IMR-90 (cell line): ENCODE results near the gene MTHFD2L. TPM values are rescaled to one million over a fixed set of nuclear protein-coding genes. Genes with fewer than 3 reads are reported as not detected.

ENCODE experiments used
- ATAC-seq: fragments of 200-7000 bp; cut with Tn5 transposase; 2 replicates; pipeline ENCODE4 v1.9.1; 2020; ENCODE audit warnings: low read depth, mild to moderate bottlenecking, moderate library complexity
- BruUV-seq: library from RNA; stranded (reverse); fragments of 400-500 nt; replicated peaks from 2 replicates; lab custom pipeline; 2021; lab: Mats Ljungman, UMichigan
- CTCF ChIA-PET: fragments of 300-600 bp; formaldehyde crosslinking; extraction: SDS; loops from one replicate; lab custom pipeline; 2021; ENCODE audit warnings: antibody characterized with exemption; lab: Yijun Ruan, JAX
- POLR2A ChIA-PET: fragments of 300-600 bp; sonication (Branson Sonifier 250); formaldehyde crosslinking; loops from one replicate; lab custom pipeline; 2022; ENCODE audit warnings: antibody characterized with exemption; ENCODE audit not compliant: unreplicated experiment; lab: Charles Lee
- DNase-seq: peaks from one replicate; pipeline ENCODE4 v3.0.0; 2013
- H2AFZ ChIP-seq: replicated peaks from 2 replicates; pipeline ENCODE3; 2013; ENCODE audit warnings: low read length, mild to moderate bottlenecking; ENCODE audit not compliant: poor library complexity
- H2AK5ac ChIP-seq: 2 replicates; pipeline ENCODE4 v1.6.1; 2013; ENCODE audit warnings: low read depth, low read length, inconsistent platforms
- H2AK9ac ChIP-seq: replicated peaks from 2 replicates; pipeline ENCODE3; 2013; ENCODE audit warnings: mild to moderate bottlenecking, low read depth, low read length, moderate library complexity; ENCODE audit not compliant: poor library complexity
- H2BK120ac ChIP-seq: 2 replicates; pipeline ENCODE4 v1.6.1; 2013; ENCODE audit warnings: low read depth, low read length, inconsistent platforms
- H2BK15ac ChIP-seq: 3 replicates; pipeline ENCODE4 v1.6.1; 2013; ENCODE audit warnings: low read depth, low read length, inconsistent platforms
- H2BK20ac ChIP-seq: 2 replicates; pipeline ENCODE4 v1.6.1; 2013; ENCODE audit warnings: low read depth, mild to moderate bottlenecking, inconsistent platforms, low read length, moderate library complexity
- H2BK5ac ChIP-seq: 2 replicates; pipeline ENCODE4 v1.6.1; 2013; ENCODE audit warnings: mild to moderate bottlenecking, low read depth, low read length, inconsistent platforms; ENCODE audit not compliant: poor library complexity, severe bottlenecking
- H3K14ac ChIP-seq: replicated peaks from 2 replicates; pipeline ENCODE4 v1.6.1; 2013; ENCODE audit warnings: low read depth, low read length, inconsistent platforms
- H3K18ac ChIP-seq: 2 replicates; pipeline ENCODE4 v1.6.1; 2013; ENCODE audit warnings: low read depth, low read length, control low read depth
- H3K23ac ChIP-seq: 2 replicates; pipeline ENCODE4 v1.6.1; 2013; ENCODE audit warnings: low read depth, low read length, inconsistent platforms
- H3K27ac ChIP-seq: 2 replicates; pipeline ENCODE4 v1.5.1; 2013; ENCODE audit warnings: mild to moderate bottlenecking, control low read depth, low read length; ENCODE audit not compliant: insufficient read depth
- H3K27me3 ChIP-seq: 2 replicates; pipeline ENCODE4 v1.6.1; 2013; ENCODE audit warnings: low read length; ENCODE audit not compliant: control insufficient read depth, insufficient read depth
- H3K36me3 ChIP-seq: 2 replicates; pipeline ENCODE4 v1.6.1; 2013; ENCODE audit warnings: low read length, mixed read lengths; ENCODE audit not compliant: control insufficient read depth, insufficient read depth
- H3K4ac ChIP-seq: 2 replicates; pipeline ENCODE4 v1.6.1; 2013; ENCODE audit warnings: low read depth, low read length, inconsistent platforms
- H3K4me1 ChIP-seq: 2 replicates; pipeline ENCODE4 v1.6.1; 2013; ENCODE audit warnings: low read length, mixed read lengths; ENCODE audit not compliant: control insufficient read depth, insufficient read depth
- H3K4me2 ChIP-seq: 2 replicates; pipeline ENCODE4 v1.6.1; 2013; ENCODE audit warnings: low read depth, mild to moderate bottlenecking, control low read depth, low read length, moderate library complexity
- H3K4me3 ChIP-seq: 2 replicates; pipeline ENCODE4 v1.5.1; 2013; ENCODE audit warnings: low read depth, mild to moderate bottlenecking, control low read depth, low read length, moderate library complexity; ENCODE audit not compliant: insufficient read depth
- H3K56ac ChIP-seq: 2 replicates; pipeline ENCODE4 v1.6.1; 2013; ENCODE audit warnings: low read length, inconsistent platforms; ENCODE audit not compliant: insufficient read depth; ENCODE audit errors: extremely low read depth
- H3K79me1 ChIP-seq, 2 experiments: 2 replicates each; pipeline ENCODE4 v1.6.1; 2013; ENCODE audit warnings: low read length in 2 of 2, inconsistent platforms in 1 of 2, low read depth in 1 of 2
- H3K9ac ChIP-seq: 2 replicates; pipeline ENCODE4 v1.6.1; 2013; ENCODE audit warnings: low read depth, low read length, control low read depth
- H3K9me1 ChIP-seq: 2 replicates; pipeline ENCODE4 v1.6.1; 2013; ENCODE audit warnings: low read length, inconsistent platforms; ENCODE audit not compliant: insufficient read depth
- H3K9me3 ChIP-seq: 2 replicates; pipeline ENCODE4 v1.6.1; 2013; ENCODE audit warnings: low read length; ENCODE audit not compliant: control insufficient read depth, insufficient read depth
- H4K20me1 ChIP-seq: 2 replicates; pipeline ENCODE4 v1.6.1; 2013; ENCODE audit warnings: low read length, inconsistent platforms; ENCODE audit not compliant: insufficient read depth
- H4K5ac ChIP-seq: 2 replicates; pipeline ENCODE4 v1.6.1; 2013; ENCODE audit warnings: mild to moderate bottlenecking, low read depth, low read length, control low read depth
- H4K8ac ChIP-seq, 2 experiments: 2 replicates each; pipeline ENCODE4 v1.6.1; 2013; ENCODE audit warnings: low read depth in 2 of 2, low read length in 2 of 2, control low read depth in 1 of 2, inconsistent platforms in 1 of 2
- H4K91ac ChIP-seq: 2 replicates; pipeline ENCODE4 v1.6.1; 2013; ENCODE audit warnings: low read depth, low read length, inconsistent platforms; ENCODE audit not compliant: insufficient read depth
- BHLHE40 ChIP-seq: fragments of 150-350 bp; IDR thresholded peaks from 2 replicates; pipeline ENCODE4 v1.6.1; 2016; ENCODE audit warnings: mild to moderate bottlenecking, low read depth, low read length
- CEBPB ChIP-seq: IDR thresholded peaks from 2 replicates; pipeline ENCODE4 v1.6.1; 2012; ENCODE audit warnings: low read depth, low read length, improper control_type of control experiment
- FOS ChIP-seq: fragments of 150-350 bp; IDR thresholded peaks from 2 replicates; pipeline ENCODE4 v1.6.1; 2016; ENCODE audit warnings: low read depth, low read length
- MAFK ChIP-seq: IDR thresholded peaks from 2 replicates; pipeline ENCODE4 v1.6.1; 2012; ENCODE audit warnings: low read depth, low read length, improper control_type of control experiment
- dilution Hi-C: fragments of 300-500 bp; cut with HindIII; formaldehyde crosslinking; loops from one replicate; pipeline ENCODE4 v1.14.3; 2018; ENCODE audit warnings: low sequenced_read_pairs; ENCODE audit not compliant: unreplicated experiment
- in situ Hi-C: fragments of 300-500 bp; cut with MboI; formaldehyde crosslinking; loops from 3 replicates; pipeline ENCODE4 v1.14.3; 2019; ENCODE audit warnings: low sequenced_read_pairs, inconsistent platforms, mixed read lengths
- intact Hi-C: fragments of 100-400 bp; cut with micrococcal nuclease; formaldehyde crosslinking; loops from 2 replicates; pipeline ENCODE4 v1.10.0; 2022
- polyA plus RNA-seq, 3 experiments: library from polyadenylated mRNA; depleted of rRNA; stranded (reverse); fragments of >200 nt; gene quantifications; 2 replicates each; pipeline ENCODE4 v1.2.3, GENCODE V29; 2012; ENCODE audit warnings: low replicate concordance in 1 of 3
- total RNA-seq: library from RNA; depleted of rRNA; stranded (reverse); fragments of >200 nt; gene quantifications from 2 replicates; pipeline ENCODE4 v1.2.3, GENCODE V29; 2012

Gene MTHFD2L
- total and polyA plus RNA-seq, 2 of the 4 experiments (the other 2 are of a cell fraction): 2.8 to 4.3 TPM

GRCh38 chr4:74267998-74268606 is 110.2 kb downstream of the MTHFD2L start:
- intact Hi-C loops (no loop called here), dilution Hi-C loops (no loop called here), in situ Hi-C loops (no loop called here)
- TF ChIP-seq MAFK (peak; percentile 83), CEBPB (peak; percentile 80), BHLHE40 (no peak), FOS (0 out of 2 replicates have a peak, but pooled peaks have one; percentile 37)
- Histone ChIP-seq H3K23ac (no peak overlapping the region), H4K20me1 (no peaks in the 10 kb centered on the region), H3K14ac (no peak overlapping the region), H3K9me1 (no peaks in the 10 kb centered on the region; the same call in 1 of the 2 replicates), H3K27ac (no peak overlapping the region), H3K27me3 (no peaks in the 10 kb centered on the region), H3K4ac (no peak overlapping the region), H3K18ac (no peak overlapping the region), H3K9ac (no peak overlapping the region), H4K91ac (no peak overlapping the region), H2BK20ac (no peak overlapping the region), H3K56ac (no peak overlapping the region), H3K9me3 (no peaks in the 10 kb centered on the region), H3K79me1 (no peaks in the 10 kb centered on the region), H2BK120ac (no peak overlapping the region), H3K4me2 (no peak overlapping the region), H3K4me1 (no peaks in the 10 kb centered on the region), H2BK5ac (no peak overlapping the region), H2BK15ac (no peak overlapping the region), H2AFZ (no peak overlapping the region), H2AK5ac (no peak overlapping the region), H4K5ac (no peak overlapping the region), H3K4me3 (no peak overlapping the region), H2AK9ac (no peak overlapping the region), H3K36me3 (no peaks in the 10 kb centered on the region), H4K8ac (no peak overlapping the region)
- CTCF ChIA-PET: interaction anchor here (0.5 kb wide), 1 partner anchor 51 kb away, joined by 3 read pairs; no protein-coding TSS in a partner anchor
- ATAC-seq (peak; percentile 71), DNase-seq (peak; percentile 79)
- no TSS peak for BruUV-seq
- POLR2A ChIA-PET: no interaction called here
